Measurements from ENCODE around the gene WNT6. TPM values are rescaled to one million over a fixed set of nuclear protein-coding genes. Genes with fewer than 3 reads are reported as not detected.

Gene WNT6
- total RNA-seq, 1 donor from 2014 or later: 0.78 TPM

- DNase-seq (ENCODE audit: low spot score): no peak
Observed at GRCh38 chr2:218893349-218894150, 33.9 kb downstream of the WNT6 start.

GRCh38 chr2:218894151-218894879 is 34.7 kb downstream of the WNT6 start:
- DNase-seq (ENCODE audit: low spot score): peak; percentile 46

- DNase-seq (ENCODE audit: low spot score): no peak
Observed at GRCh38 chr2:218894880-218895157, 35.2 kb downstream of the WNT6 start.

GRCh38 chr2:218895326-218895725 is 35.7 kb downstream of the WNT6 start:
- no peak for DNase-seq (ENCODE audit: low spot score)

- no peak for DNase-seq (ENCODE audit: low spot score)
Observed at GRCh38 chr2:218895759-218896500, 36.3 kb downstream of the WNT6 start.

- DNase-seq (ENCODE audit: low spot score): no peak
Observed at GRCh38 chr2:218896501-218897393, 37.1 kb downstream of the WNT6 start.

GRCh38 chr2:218897394-218898108 is 37.9 kb downstream of the WNT6 start:
- no peak for DNase-seq (ENCODE audit: low spot score)

GRCh38 chr2:218898109-218898878 is 38.7 kb downstream of the WNT6 start:
- DNase-seq (ENCODE audit: low spot score): peak; percentile 75

- DNase-seq (ENCODE audit: low spot score): no peak
Observed at GRCh38 chr2:218899147-218899546, 39.5 kb downstream of the WNT6 start.

- DNase-seq (ENCODE audit: low spot score): no peak
Observed at GRCh38 chr2:218902427-218902826, 42.8 kb downstream of the WNT6 start.

GRCh38 chr2:218904176-218904575 is 44.6 kb downstream of the WNT6 start:
- no peak for DNase-seq (ENCODE audit: low spot score)

GRCh38 chr2:218908721-218909619 is 49.4 kb downstream of the WNT6 start:
- DNase-seq (ENCODE audit: low spot score): peak; percentile 89

- DNase-seq (ENCODE audit: low spot score): no peak
Observed at GRCh38 chr2:218910741-218911140, 51.1 kb downstream of the WNT6 start.

GRCh38 chr2:218920504-218920903 is 60.9 kb downstream of the WNT6 start:
- no peak for DNase-seq (ENCODE audit: low spot score)

Other genes with a start within 250 kb of the WNT6 start
- 35.4 TPM for gene ZNF142, start 200.2 kb upstream of the WNT6 start, total RNA-seq
- 48.2 TPM for gene BCS1L, start 200.1 kb upstream of the WNT6 start, total RNA-seq
- 33.7 TPM for gene RNF25, start 187.8 kb upstream of the WNT6 start, total RNA-seq
- gene STK36, start 187.7 kb upstream of the WNT6 start, total RNA-seq: 55.4 TPM
- gene TTLL4, start 149.0 kb upstream of the WNT6 start, total RNA-seq: 39.1 TPM
- gene CYP27A1, start 77.7 kb upstream of the WNT6 start, total RNA-seq: 16.4 TPM
- not detected for gene PRKAG3, start 28.0 kb upstream of the WNT6 start, total RNA-seq
- gene WNT10A, start 21.0 kb downstream of the WNT6 start, total RNA-seq: 4.0 TPM
- not detected for gene CDK5R2, start 99.9 kb downstream of the WNT6 start, total RNA-seq
- gene FEV, start 125.4 kb downstream of the WNT6 start, total RNA-seq: not detected
- gene CRYBA2, start 133.6 kb downstream of the WNT6 start, total RNA-seq: not detected
- not detected for gene CFAP65, start 181.7 kb downstream of the WNT6 start, total RNA-seq
- not detected for gene IHH, start 201.1 kb downstream of the WNT6 start, total RNA-seq

All from ureter (tissue), 1 donor.